HG03354 (cell line): ENCODE results near the gene PTOV1.

Experiments
- ATAC-seq: cut with Tn5 transposase; IDR thresholded peaks from one replicate; pipeline ENCODE4 v1.9.1; 2021; ENCODE audit warnings: mild to moderate bottlenecking; ENCODE audit not compliant: unreplicated experiment, poor library complexity, severe bottlenecking

The PTOV1 gene

GRCh38 chr19:49906879-49907564, 56.1 kb downstream of the PTOV1 start:
- no peak for ATAC-seq

GRCh38 chr19:49907745-49908446, 56.9 kb downstream of the PTOV1 start:
- no peak for ATAC-seq

- ATAC-seq = no peak
These were observed 57.8 kb downstream of the PTOV1 start for GRCh38 chr19:49908480-49909420.

GRCh38 chr19:49910179-49910578, 59.2 kb downstream of the PTOV1 start:
- ATAC-seq = no peak
